Measurements from ENCODE around the gene EIF4G3. TPM values are rescaled to one million over a fixed set of nuclear protein-coding genes. Genes with fewer than 3 reads are reported as not detected.

The EIF4G3 gene
- total RNA-seq, 1 experiment from 2014 or later = 55.4 TPM

DNA sequence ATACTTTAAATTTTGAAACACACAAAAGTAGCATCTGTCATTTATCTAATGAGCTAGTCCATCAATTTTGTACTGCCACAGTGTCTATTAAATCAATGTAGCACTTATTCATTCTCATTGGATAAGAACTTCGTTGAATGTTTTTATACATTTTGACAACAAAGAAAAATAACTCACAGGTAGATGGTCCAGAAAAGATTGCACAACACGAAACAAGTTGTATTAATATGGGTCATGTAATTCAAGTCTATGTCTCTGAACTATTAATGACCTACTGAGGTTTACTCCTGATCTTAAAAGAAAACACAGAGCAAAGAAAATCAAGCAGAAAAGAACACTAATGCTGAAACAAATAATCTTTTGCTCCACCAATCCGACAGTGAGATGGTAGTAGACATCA is 404.9 kb downstream of the EIF4G3 start:
- no peak overlapping the region for H3K27ac Mint-ChIP-seq (ENCODE audit: unreplicated experiment)
- H3K4me3 Mint-ChIP-seq (ENCODE audit: unreplicated experiment) = no peak overlapping the region
- H3K4me1 ChIP-seq = no peaks in the 10 kb centered on the region
- no TSS peak for BruUV-seq (replicated peaks)
- H3K36me3 Mint-ChIP-seq (ENCODE audit: insufficient read depth, unreplicated experiment) = peaks cover 79% of the 10 kb centered on the region
- H3K27me3 ChIP-seq (replicated peaks; ENCODE audit: control insufficient read depth, insufficient read depth, low read length) = no peaks in the 10 kb centered on the region
- ChIA-PET POLR2A (interaction anchor here (0.6 kb wide), 1 partner anchor 11 kb away, joined by 9 read pairs; no protein-coding TSS in a partner anchor), CTCF (no interaction called here)
- no peak overlapping the region for H3K4me3 ChIP-seq (ENCODE audit: low read depth, low read length)
- H3K27me3 Mint-ChIP-seq (ENCODE audit: insufficient read depth, unreplicated experiment) = no peaks in the 10 kb centered on the region
- H3K9me3 Mint-ChIP-seq (ENCODE audit: unreplicated experiment) = no peaks in the 10 kb centered on the region
- peaks cover 5% of the 10 kb centered on the region; the same call in 1 of the 2 replicates for H3K36me3 ChIP-seq (ENCODE audit: control insufficient read depth, insufficient read depth, low read length)
- no peak for TF ChIP-seq CTCF (IDR thresholded peaks at IDR 0.05; ENCODE audit: insufficient read depth in 1 of 2, low read depth in 1 of 2, low read length in 1 of 2, severe bottlenecking in 1 of 2, unreplicated experiment in 1 of 2)
- no peaks in the 10 kb centered on the region for H3K4me1 Mint-ChIP-seq (ENCODE audit: low read depth, unreplicated experiment)
- intact Hi-C loops (cut with micrococcal nuclease; ENCODE audit: unreplicated experiment) = no loop called here
- no peak for DNase-seq
- no peaks in the 10 kb centered on the region for H3K9me3 ChIP-seq

GRCh38 chr1:20770314-20771087 is 406.2 kb downstream of the EIF4G3 start:
- Mint-ChIP-seq H3K27ac (ENCODE audit: unreplicated experiment) (no peak overlapping the region), H3K27me3 (ENCODE audit: insufficient read depth, unreplicated experiment) (no peaks in the 10 kb centered on the region), H3K36me3 (ENCODE audit: insufficient read depth, unreplicated experiment) (peaks cover 80% of the 10 kb centered on the region), H3K4me1 (ENCODE audit: low read depth, unreplicated experiment) (no peaks in the 10 kb centered on the region), H3K9me3 (ENCODE audit: unreplicated experiment) (no peaks in the 10 kb centered on the region), H3K4me3 (ENCODE audit: unreplicated experiment) (no peak overlapping the region)
- CTCF ChIA-PET = no interaction called here
- Histone ChIP-seq H3K36me3 (ENCODE audit: control insufficient read depth, insufficient read depth, low read length) (peaks cover 5% of the 10 kb centered on the region), H3K4me3 (ENCODE audit: low read depth, low read length) (no peak overlapping the region), H3K4me1 (no peaks in the 10 kb centered on the region), H3K27me3 (replicated peaks; ENCODE audit: control insufficient read depth, insufficient read depth, low read length) (no peaks in the 10 kb centered on the region), H3K9me3 (no peaks in the 10 kb centered on the region)
- BruUV-seq (replicated peaks) = no TSS peak
- no peak for TF ChIP-seq CTCF (IDR thresholded peaks at IDR 0.05; ENCODE audit: insufficient read depth in 1 of 2, low read depth in 1 of 2, low read length in 1 of 2, severe bottlenecking in 1 of 2, unreplicated experiment in 1 of 2)
- POLR2A ChIA-PET = interaction anchor here (1.1 kb wide), 1 partner anchor 16 kb away, joined by 4 read pairs; the partner anchor contains the start of gene HP1BP3
- intact Hi-C loops (cut with micrococcal nuclease; ENCODE audit: unreplicated experiment) = no loop called here
- DNase-seq = no peak

DNA sequence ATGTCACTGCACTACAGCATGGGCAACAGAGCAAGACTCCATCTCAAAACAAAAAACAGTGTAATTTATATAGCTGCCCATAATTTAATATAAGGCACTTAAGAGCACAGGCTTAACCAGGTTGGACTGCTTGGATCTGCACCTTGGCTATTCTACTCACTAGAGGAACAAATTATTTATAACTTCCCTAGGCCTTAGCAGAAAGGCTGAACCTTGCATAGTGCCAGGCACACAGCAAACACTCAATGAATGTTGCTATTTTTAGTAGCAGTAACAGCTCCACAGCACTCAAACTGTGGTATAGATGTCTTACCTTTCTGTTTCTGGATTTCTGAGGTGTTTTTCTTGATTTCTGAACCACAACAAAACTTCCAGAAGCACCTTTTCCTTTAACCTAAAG is 409.4 kb downstream of the EIF4G3 start:
- no peak overlapping the region for H3K4me3 ChIP-seq (ENCODE audit: low read depth, low read length)
- Mint-ChIP-seq H3K9me3 (ENCODE audit: unreplicated experiment) (no peaks in the 10 kb centered on the region), H3K27me3 (ENCODE audit: insufficient read depth, unreplicated experiment) (no peaks in the 10 kb centered on the region), H3K36me3 (ENCODE audit: insufficient read depth, unreplicated experiment) (peaks cover 92% of the 10 kb centered on the region), H3K27ac (ENCODE audit: unreplicated experiment) (no peak overlapping the region), H3K4me3 (ENCODE audit: unreplicated experiment) (no peak overlapping the region), H3K4me1 (ENCODE audit: low read depth, unreplicated experiment) (no peaks in the 10 kb centered on the region)
- BruUV-seq (replicated peaks) = no TSS peak
- ChIA-PET POLR2A (no interaction called here), CTCF (no interaction called here)
- DNase-seq = no peak
- H3K36me3 ChIP-seq (ENCODE audit: control insufficient read depth, insufficient read depth, low read length) = peaks cover 5% of the 10 kb centered on the region
- H3K4me1 ChIP-seq = no peaks in the 10 kb centered on the region
- no peak for TF ChIP-seq CTCF (IDR thresholded peaks at IDR 0.05; ENCODE audit: insufficient read depth in 1 of 2, low read depth in 1 of 2, low read length in 1 of 2, severe bottlenecking in 1 of 2, unreplicated experiment in 1 of 2)
- H3K9me3 ChIP-seq = no peaks in the 10 kb centered on the region
- intact Hi-C loops (cut with micrococcal nuclease; ENCODE audit: unreplicated experiment) = no loop called here
- H3K27me3 ChIP-seq (replicated peaks; ENCODE audit: control insufficient read depth, insufficient read depth, low read length) = no peaks in the 10 kb centered on the region
